K562 (cell line): ENCODE results near the gene BICDL1. TPM values are rescaled to one million over a fixed set of nuclear protein-coding genes. Genes with fewer than 3 reads are reported as not detected.

Experiments used
- ATAC-seq: fragments of 200-7000 bp; cut with Tn5 transposase; 3 replicates; pipeline ENCODE4 v1.9.1; 2020; ENCODE audit warnings: moderate library complexity
- BruUV-seq: library from RNA; stranded (reverse); fragments of 400-500 nt; replicated peaks from 2 replicates; lab custom pipeline; 2021; lab: Mats Ljungman, UMichigan
- CTCF ChIA-PET: fragments of 300-600 bp; formaldehyde crosslinking; extraction: SDS; loops from one replicate; lab custom pipeline; 2021; ENCODE audit warnings: low intra/inter-chr PET ratio; lab: Yijun Ruan, JAX
- POLR2A ChIA-PET: fragments of 300-600, 350-650 bp; sonication (Branson Sonifier 250); formaldehyde crosslinking; extraction: SDS; loops from one replicate; lab custom pipeline; 2021; ENCODE audit warnings: antibody characterized with exemption, inconsistent platforms; lab: Yijun Ruan, JAX
- DNase-seq, 4 experiments: peaks; one replicate each; pipeline versions ENCODE4 v3.0.0 to v3.0.0-alpha.2; 2011 to 2018; ENCODE audit warnings: low spot score in 3 of 4, mixed read lengths in 3 of 4; ENCODE audit errors: extremely low read depth in 1 of 4
- FAIRE-seq: peaks from 2 replicates; lab custom pipeline; 2011; peaks lifted over from hg19 to GRCh38; lab: Jason Lieb, UNC
- H2AFZ ChIP-seq: 2 replicates; pipeline ENCODE4 v1.6.0; 2011; ENCODE audit warnings: low read depth, low read length, control low read depth, inconsistent platforms
- H3K27ac ChIP-seq: fragments of 200-600 bp; 3 replicates; pipeline ENCODE4 v1.8.0; 2011; ENCODE audit warnings: low read depth, mild to moderate bottlenecking, control low read depth, inconsistent platforms, low read length, moderate library complexity, mixed read lengths; ENCODE audit errors: extremely low read depth
- H3K27me3 ChIP-seq, 2 experiments: fragments of 300-600 bp in 1 of 2; 2 replicates in 1 of 2; 3 replicates in 1 of 2; pipeline versions ENCODE4 v1.6.0 to v1.8.0; 2011; ENCODE audit warnings: inconsistent platforms in 2 of 2, low read length in 2 of 2, mild to moderate bottlenecking in 1 of 2, mixed read lengths in 1 of 2, moderate library complexity in 1 of 2; ENCODE audit not compliant: control insufficient read depth in 2 of 2, insufficient read depth in 2 of 2
- H3K36me3 ChIP-seq: fragments of 300-600 bp; 3 replicates; pipeline ENCODE4 v1.8.0; 2011; ENCODE audit warnings: mild to moderate bottlenecking, low read length, inconsistent platforms; ENCODE audit not compliant: control insufficient read depth, insufficient read depth
- H3K4me1 ChIP-seq, 2 experiments: fragments of 200-600 bp in 1 of 2; replicated peaks in 1 of 2; 2 replicates in 1 of 2; 3 replicates in 1 of 2; pipeline versions ENCODE4 v1.5.1 to v1.8.0; 2011; ENCODE audit warnings: inconsistent platforms in 2 of 2, low read length in 2 of 2, mild to moderate bottlenecking in 1 of 2, mixed read lengths in 1 of 2, moderate library complexity in 1 of 2; ENCODE audit not compliant: control insufficient read depth in 2 of 2, insufficient read depth in 2 of 2
- H3K4me2 ChIP-seq: 2 replicates; pipeline ENCODE4 v1.6.1; 2011; ENCODE audit warnings: low read length, control low read depth, inconsistent platforms, mixed read lengths; ENCODE audit not compliant: insufficient read depth
- H3K4me3 ChIP-seq: fragments of 200-600 bp; sonication (generic), shearing (Covaris generic); 2 replicates; pipeline ENCODE4 v1.5.1; 2016; ENCODE audit warnings: control low read depth, inconsistent platforms
- H3K79me2 ChIP-seq: fragments of 200-600 bp; 3 replicates; pipeline ENCODE4 v1.8.0; 2011; ENCODE audit warnings: low read length, inconsistent platforms; ENCODE audit not compliant: control insufficient read depth, insufficient read depth
- H3K9ac ChIP-seq, 2 experiments: 2 replicates each; pipeline versions ENCODE4 v1.6.0 to v1.6.1; 2011; ENCODE audit warnings: low read depth in 2 of 2, low read length in 2 of 2, control low read depth in 1 of 2, inconsistent platforms in 1 of 2, mild to moderate bottlenecking in 1 of 2, mixed read lengths in 1 of 2; ENCODE audit not compliant: insufficient read depth in 1 of 2
- H3K9me1 ChIP-seq: one replicate; pipeline ENCODE4 v1.6.0; 2011; ENCODE audit warnings: inconsistent platforms, mild to moderate bottlenecking, low read length, moderate library complexity; ENCODE audit not compliant: control insufficient read depth, insufficient read depth
- H3K9me3 ChIP-seq: replicated peaks from 2 replicates; pipeline ENCODE4 v1.5.1; 2011; ENCODE audit warnings: low read depth, low read length, inconsistent platforms; ENCODE audit not compliant: control insufficient read depth, insufficient read depth
- H4K20me1 ChIP-seq: replicated peaks from 2 replicates; pipeline ENCODE4 v1.6.1; 2011; ENCODE audit warnings: low read length, inconsistent platforms, mixed read lengths; ENCODE audit not compliant: control insufficient read depth, insufficient read depth
- CBFA2T2 ChIP-seq: fragments of 450-650 bp; conservative IDR thresholded peaks from 2 replicates; pipeline ENCODE4 v1.6.1; 2017; ENCODE audit warnings: mild to moderate bottlenecking
- CCAR2 ChIP-seq: fragments of 200-400 bp; formaldehyde crosslinking; IDR thresholded peaks from 2 replicates; pipeline ENCODE4 v1.6.1; 2017; ENCODE audit warnings: mild to moderate bottlenecking, low read depth, low read length
- DDX20 ChIP-seq: fragments of 450-650 bp; IDR thresholded peaks from 2 replicates; pipeline ENCODE4 v1.6.1; 2016; ENCODE audit warnings: missing genetic modification characterization, low read depth, mild to moderate bottlenecking, missing compliant biosample characterization, moderate library complexity
- HOXB6 ChIP-seq: fragments of 250-450 bp; sonication (Bioruptor Pico); IDR thresholded peaks from 2 replicates; pipeline ENCODE4 v1.5.1; 2022; ENCODE audit warnings: mild to moderate bottlenecking, borderline replicate concordance
- JUNB ChIP-seq: fragments of 450-650 bp; formaldehyde crosslinking; conservative IDR thresholded peaks from 2 replicates; pipeline ENCODE4 v1.4.0; 2020; ENCODE audit warnings: mild to moderate bottlenecking
- RBM14 ChIP-seq: fragments of 200-400 bp; formaldehyde crosslinking; IDR thresholded peaks from 2 replicates; pipeline ENCODE4 v1.6.1; 2018; ENCODE audit warnings: low read depth, mild to moderate bottlenecking, low read length, moderate library complexity, borderline replicate concordance; ENCODE audit not compliant: insufficient read depth
- RBM34 ChIP-seq: fragments of 200-400 bp; formaldehyde crosslinking; IDR thresholded peaks from 2 replicates; pipeline ENCODE4 v1.6.1; 2018; ENCODE audit warnings: low read length, borderline replicate concordance; ENCODE audit not compliant: insufficient read depth
- SMAD4 ChIP-seq: fragments of 250-450 bp; sonication (Bioruptor Pico); conservative IDR thresholded peaks from 2 replicates; pipeline ENCODE4 v1.8.0; 2021; ENCODE audit warnings: inconsistent platforms, mild to moderate bottlenecking, moderate library complexity
- ZNF79 ChIP-seq: fragments of 250-450 bp; sonication (Bioruptor Pico); IDR thresholded peaks from 2 replicates; pipeline ENCODE4 v1.4.0; 2020; ENCODE audit warnings: low read depth, mild to moderate bottlenecking, moderate library complexity
- WGBS: fragments of 100-300 bp; shearing (Covaris generic); methylation state at CpG from one replicate; pipeline ENCODE4 v1.1.6; 2016; ENCODE audit warnings: low coverage, mixed read lengths; ENCODE audit not compliant: insufficient coverage; ENCODE audit errors: missing lambda C conversion rate; 5-methylcytosine and 5-hydroxymethylcytosine counted together
- in situ Hi-C: fragments of 300-500 bp; cut with MboI; formaldehyde crosslinking; loops from 4 replicates; pipeline ENCODE4 v1.15.0; 2018; ENCODE audit warnings: inconsistent platforms, mixed read lengths
- intact Hi-C: fragments of 100-400 bp; cut with micrococcal nuclease; formaldehyde crosslinking; loops from 2 replicates; pipeline ENCODE4 v1.14.2; 2022
- polyA plus RNA-seq, 8 experiments: library from polyadenylated mRNA; depleted of rRNA in 4 of 8; stranded (reverse) in 5 of 8; unstranded in 3 of 8; fragments of >200 nt; fragmentation: Nextera tagmentation in 2 of 8; fragmentation: Illumina TruSeq in 1 of 8; extraction: Ambion mirVana in 2 of 8; extraction: Trizol in 1 of 8; gene quantifications; 2 replicates each; pipeline versions ENCODE4 v1.2.1 to v1.2.3, GENCODE V29; 2011 to 2014; ENCODE audit warnings: inconsistent platforms in 1 of 8, missing spikeins in 1 of 8
- total RNA-seq, 7 experiments: library from RNA; depleted of rRNA in 6 of 7; stranded (reverse); fragments of >200 nt in 6 of 7; fragmentation: Illumina TruSeq in 2 of 7; extraction: Trizol in 2 of 7; gene quantifications; 2 replicates each; pipeline versions ENCODE4 v1.2.1 to v1.2.3, GENCODE V29; 2011 to 2021; ENCODE audit warnings: low replicate concordance in 1 of 7
- TF ChIP-seq, protein P1 (sequence below): fragments of 250-450 bp; sonication (Bioruptor Pico); IDR thresholded peaks from 2 replicates; pipeline ENCODE4 v1.5.0; 2021; ENCODE audit warnings: mild to moderate bottlenecking, moderate library complexity
- TF ChIP-seq, protein P2 (sequence below): sonication (generic); formaldehyde crosslinking; IDR thresholded peaks from 2 replicates; pipeline ENCODE4 v1.8.0; 2022; ENCODE audit warnings: mild to moderate bottlenecking, missing genetic modification reagents, borderline replicate concordance
- TF ChIP-seq, protein P3 (sequence below): fragments of 450-650 bp; formaldehyde crosslinking; IDR thresholded peaks from 2 replicates; pipeline ENCODE4 v1.4.0; 2020; ENCODE audit warnings: mild to moderate bottlenecking, moderate library complexity

Gene BICDL1
- total and polyA plus RNA-seq, 9 of the 15 experiments (the other 6 are each of a cell fraction or from before 2014, with no cell fraction given): 0.06 to 2.0 (median 0.58) TPM

DNA sequence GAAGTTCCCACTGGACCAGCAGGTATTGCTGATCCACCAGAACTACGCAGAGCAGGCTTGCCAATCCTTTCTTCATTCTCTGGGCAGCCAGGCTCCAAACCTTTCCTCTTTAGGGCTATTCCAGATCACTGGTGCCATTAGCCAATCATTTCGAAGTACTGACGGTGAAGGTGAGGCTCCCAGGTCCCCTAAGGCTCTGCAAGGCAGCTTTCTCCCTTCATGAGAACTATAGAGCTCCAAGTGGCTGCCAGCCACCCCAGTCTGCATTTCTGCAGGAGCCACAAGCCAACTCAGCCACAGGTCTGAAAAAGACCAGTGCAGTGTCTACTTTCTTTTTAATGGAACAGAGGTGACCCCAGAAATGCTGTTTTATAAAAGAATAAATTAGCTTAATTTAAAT is 78.9 kb downstream of the BICDL1 start (continued):
- TF ChIP-seq JUNB: no peak
- TF ChIP-seq CCAR2: no peak
- no peak for TF ChIP-seq ZNF79
- TF ChIP-seq, protein P1, sequence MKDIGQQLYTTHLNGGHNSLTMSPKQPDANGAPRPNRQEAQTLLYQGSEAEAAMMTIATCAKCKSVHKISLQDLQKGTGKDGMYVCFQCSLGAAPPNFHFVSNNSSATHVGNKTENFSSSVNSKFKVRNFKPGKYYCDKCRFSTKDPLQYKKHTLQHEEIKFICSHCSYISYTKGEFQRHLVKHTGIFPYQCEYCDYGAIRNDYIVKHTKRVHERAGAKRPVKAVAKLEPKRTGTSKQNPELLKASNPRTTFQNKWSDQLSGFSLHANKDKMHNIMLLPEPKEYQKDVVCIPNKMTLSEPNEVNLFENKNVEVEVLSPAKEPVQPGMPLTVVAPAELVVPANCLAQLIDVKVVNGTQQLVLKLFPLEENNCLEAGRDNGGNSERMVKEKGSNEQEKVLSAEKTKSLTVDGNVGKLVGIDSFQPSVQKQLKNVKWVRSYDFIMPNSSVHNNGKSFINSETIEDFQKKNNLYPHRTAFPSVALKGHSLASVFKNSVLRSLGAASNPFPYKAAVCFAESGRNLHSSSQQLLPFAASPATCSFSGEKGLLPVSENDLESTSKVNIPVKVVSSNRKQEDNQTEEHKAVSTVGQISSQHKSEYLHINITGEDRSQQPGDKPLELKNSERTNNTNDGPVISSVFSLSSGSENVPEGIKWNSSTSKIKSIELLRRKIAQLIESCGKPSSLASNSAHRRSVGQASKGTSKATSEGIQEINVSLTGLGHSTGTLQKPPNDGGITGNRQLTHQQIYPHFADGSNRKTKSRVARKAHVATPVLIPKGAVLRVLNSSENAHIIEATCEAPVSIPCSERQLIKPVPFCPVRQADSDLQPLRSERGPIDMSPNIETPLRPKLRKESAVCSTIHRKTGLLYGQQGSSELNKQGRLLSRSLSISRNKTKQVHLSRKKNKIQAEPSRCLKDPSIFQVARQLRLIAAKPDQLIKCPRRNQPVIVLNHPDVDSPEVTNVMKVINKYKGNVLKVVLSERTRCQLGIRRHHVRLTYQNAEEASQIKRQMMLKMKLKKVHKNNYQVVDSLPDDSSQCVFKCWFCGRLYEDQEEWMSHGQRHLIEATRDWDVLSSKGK (CRISPR knock-in tag): no peak
- no peak for TF ChIP-seq CBFA2T2

DNA sequence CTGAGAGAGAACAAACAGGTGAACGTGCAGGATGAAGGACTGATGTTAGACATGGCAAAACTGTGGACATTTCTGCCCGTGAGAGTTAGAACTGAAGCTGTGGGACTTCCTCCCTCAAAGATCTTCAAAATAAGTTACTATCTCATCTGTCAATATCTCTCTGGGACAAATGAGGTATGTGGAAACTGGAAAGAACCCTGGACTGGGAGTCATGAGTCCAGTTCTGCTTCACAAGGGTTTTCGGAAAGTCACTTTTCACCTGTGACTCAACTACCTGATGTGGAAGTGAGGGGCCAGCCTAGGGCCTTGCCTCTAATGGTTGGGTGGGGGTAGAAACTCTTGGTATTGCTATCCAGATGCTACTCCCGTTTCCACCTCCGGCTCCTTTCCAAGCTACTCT is 80.2 kb downstream of the BICDL1 start:
- DNase-seq (no peak), ATAC-seq (no peak), FAIRE-seq (no peak)
- Histone ChIP-seq H3K27ac (no peak overlapping the region), H3K4me1 (no peaks in the 10 kb centered on the region; a peak in 1 of 5 replicates), H3K36me3 (no peaks in the 10 kb centered on the region), H4K20me1 (no peaks in the 10 kb centered on the region), H2AFZ (no peak overlapping the region), H3K9me1 (no peaks in the 10 kb centered on the region), H3K4me3 (no peak overlapping the region), H3K9ac (no peak overlapping the region), H3K27me3 (peaks cover 32 to 64% of the 10 kb centered on the region in 2 experiments), H3K79me2 (no peaks in the 10 kb centered on the region), H3K4me2 (no peak overlapping the region), H3K9me3 (no peaks in the 10 kb centered on the region)
- ChIA-PET POLR2A (interaction anchor here (0.8 to 0.9 kb wide), 2 partner anchors 11 to 36 kb away, joined by 3 to 4 read pairs; no protein-coding TSS in a partner anchor), CTCF (no interaction called here)
- no TSS peak for BruUV-seq
- in situ Hi-C loops: no loop called here
- intact Hi-C loops: no loop called here
- WGBS: 8% methylated on average over 5 of the region's 5 CpGs
- TF ChIP-seq, protein P2, sequence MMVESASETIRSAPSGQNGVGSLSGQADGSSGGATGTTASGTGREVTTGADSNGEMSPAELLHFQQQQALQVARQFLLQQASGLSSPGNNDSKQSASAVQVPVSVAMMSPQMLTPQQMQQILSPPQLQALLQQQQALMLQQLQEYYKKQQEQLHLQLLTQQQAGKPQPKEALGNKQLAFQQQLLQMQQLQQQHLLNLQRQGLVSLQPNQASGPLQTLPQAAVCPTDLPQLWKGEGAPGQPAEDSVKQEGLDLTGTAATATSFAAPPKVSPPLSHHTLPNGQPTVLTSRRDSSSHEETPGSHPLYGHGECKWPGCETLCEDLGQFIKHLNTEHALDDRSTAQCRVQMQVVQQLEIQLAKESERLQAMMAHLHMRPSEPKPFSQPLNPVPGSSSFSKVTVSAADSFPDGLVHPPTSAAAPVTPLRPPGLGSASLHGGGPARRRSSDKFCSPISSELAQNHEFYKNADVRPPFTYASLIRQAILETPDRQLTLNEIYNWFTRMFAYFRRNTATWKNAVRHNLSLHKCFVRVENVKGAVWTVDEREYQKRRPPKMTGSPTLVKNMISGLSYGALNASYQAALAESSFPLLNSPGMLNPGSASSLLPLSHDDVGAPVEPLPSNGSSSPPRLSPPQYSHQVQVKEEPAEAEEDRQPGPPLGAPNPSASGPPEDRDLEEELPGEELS (CRISPR knock-in tag): no peak
- no peak for TF ChIP-seq SMAD4 (CRISPR knock-in tag)
- TF ChIP-seq RBM14: no peak
- no peak for TF ChIP-seq HOXB6 (CRISPR knock-in tag)
- TF ChIP-seq DDX20 (tag): no peak
- TF ChIP-seq, protein P3, sequence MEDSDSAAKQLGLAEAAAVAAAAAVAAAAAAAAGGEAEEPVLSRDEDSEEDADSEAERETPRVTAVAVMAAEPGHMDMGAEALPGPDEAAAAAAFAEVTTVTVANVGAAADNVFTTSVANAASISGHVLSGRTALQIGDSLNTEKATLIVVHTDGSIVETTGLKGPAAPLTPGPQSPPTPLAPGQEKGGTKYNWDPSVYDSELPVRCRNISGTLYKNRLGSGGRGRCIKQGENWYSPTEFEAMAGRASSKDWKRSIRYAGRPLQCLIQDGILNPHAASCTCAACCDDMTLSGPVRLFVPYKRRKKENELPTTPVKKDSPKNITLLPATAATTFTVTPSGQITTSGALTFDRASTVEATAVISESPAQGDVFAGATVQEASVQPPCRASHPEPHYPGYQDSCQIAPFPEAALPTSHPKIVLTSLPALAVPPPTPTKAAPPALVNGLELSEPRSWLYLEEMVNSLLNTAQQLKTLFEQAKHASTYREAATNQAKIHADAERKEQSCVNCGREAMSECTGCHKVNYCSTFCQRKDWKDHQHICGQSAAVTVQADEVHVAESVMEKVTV (CRISPR knock-in tag): no peak
- TF ChIP-seq RBM34: no peak
